GM18519 (cell line): Measurements from ENCODE around the gene CDC34.

Experiments used
- ATAC-seq: cut with Tn5 transposase; IDR thresholded peaks from one replicate; pipeline ENCODE4 v1.9.1; 2021; ENCODE audit warnings: mild to moderate bottlenecking, moderate library complexity; ENCODE audit not compliant: unreplicated experiment, low FRiP score

CDC34 gene

GRCh38 chr19:540867-541637 is 9.5 kb downstream of the CDC34 start:
- ATAC-seq, result no peak

- no peak for ATAC-seq
Observed at GRCh38 chr19:541699-542098, 10.1 kb downstream of the CDC34 start.

- no peak for ATAC-seq
Observed at GRCh38 chr19:542173-542866, 10.8 kb downstream of the CDC34 start.

GRCh38 chr19:543910-544608 is 12.5 kb downstream of the CDC34 start, which contains the start of gene GZMM:
TSS of gene GZMM (plus strand) at chr19:544053. CDS start at chr19:544072, 19 bp downstream.
- no peak for ATAC-seq

GRCh38 chr19:547117-547516 is 15.6 kb downstream of the CDC34 start:
- no peak for ATAC-seq

DNA sequence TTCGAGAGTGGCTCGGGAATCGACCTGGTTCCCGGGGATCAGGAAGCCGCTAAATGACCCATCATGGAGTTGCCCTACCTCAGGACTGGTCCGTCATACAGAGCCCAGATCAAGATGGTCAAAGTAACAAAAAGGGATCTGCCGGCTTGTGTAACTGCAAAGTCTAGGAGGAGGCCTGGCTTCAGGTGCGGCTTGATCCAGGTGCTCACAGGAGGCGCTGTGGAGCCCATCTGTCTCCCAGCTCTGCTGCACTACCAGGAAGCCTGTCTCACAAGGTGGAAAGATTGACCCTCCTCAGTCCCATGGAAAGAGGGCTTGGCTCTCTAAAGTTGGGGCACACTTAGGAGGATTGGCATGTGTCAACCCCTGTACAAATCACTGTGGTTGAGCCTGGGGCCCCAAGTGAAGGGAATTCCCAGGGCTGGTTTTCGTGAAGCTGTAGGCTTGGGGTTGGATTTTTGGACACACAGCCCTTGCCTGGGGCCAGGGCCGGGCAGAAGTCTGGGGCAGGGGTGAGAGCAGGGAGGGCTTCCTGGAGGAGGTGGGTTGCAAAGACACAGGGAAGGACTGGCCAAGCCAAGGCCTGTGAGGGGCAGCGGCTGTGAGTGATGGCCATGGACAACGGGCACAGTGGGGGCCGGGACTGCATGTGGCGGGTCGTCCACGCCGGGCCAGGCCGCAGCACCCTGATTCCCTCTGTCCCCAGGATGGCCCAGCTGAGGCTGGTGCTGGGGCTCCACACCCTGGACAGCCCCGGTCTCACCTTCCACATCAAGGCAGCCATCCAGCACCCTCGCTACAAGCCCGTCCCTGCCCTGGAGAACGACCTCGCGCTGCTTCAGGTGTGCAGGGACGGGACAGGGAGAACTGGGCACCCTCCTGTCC is 16.5 kb downstream of the CDC34 start:
- no peak for ATAC-seq

- ATAC-seq, result no peak
Observed at GRCh38 chr19:548886-549830, 17.6 kb downstream of the CDC34 start.

DNA sequence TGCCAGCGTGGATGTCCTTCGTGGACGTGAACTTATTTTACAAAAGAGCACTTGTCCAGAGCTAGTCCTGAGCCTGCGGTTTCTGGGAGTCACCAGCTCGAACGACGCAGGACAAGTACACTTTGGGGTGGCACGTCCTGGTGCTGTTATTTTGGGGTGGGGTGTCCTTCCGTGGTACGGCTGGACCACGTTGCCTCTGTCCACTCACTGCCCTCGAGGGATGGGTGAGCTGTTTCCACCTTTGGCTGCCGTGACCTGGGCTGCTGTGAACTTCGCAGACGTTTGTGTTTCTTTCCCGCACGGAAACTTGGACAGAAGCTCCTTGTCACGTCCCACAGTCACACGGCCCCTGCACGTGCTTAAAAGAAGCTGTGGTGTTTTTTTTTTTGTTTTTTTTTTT is 23.3 kb downstream of the CDC34 start:
- no peak for ATAC-seq

GRCh38 chr19:555474-555808 is 23.9 kb downstream of the CDC34 start:
- no peak for ATAC-seq

DNA sequence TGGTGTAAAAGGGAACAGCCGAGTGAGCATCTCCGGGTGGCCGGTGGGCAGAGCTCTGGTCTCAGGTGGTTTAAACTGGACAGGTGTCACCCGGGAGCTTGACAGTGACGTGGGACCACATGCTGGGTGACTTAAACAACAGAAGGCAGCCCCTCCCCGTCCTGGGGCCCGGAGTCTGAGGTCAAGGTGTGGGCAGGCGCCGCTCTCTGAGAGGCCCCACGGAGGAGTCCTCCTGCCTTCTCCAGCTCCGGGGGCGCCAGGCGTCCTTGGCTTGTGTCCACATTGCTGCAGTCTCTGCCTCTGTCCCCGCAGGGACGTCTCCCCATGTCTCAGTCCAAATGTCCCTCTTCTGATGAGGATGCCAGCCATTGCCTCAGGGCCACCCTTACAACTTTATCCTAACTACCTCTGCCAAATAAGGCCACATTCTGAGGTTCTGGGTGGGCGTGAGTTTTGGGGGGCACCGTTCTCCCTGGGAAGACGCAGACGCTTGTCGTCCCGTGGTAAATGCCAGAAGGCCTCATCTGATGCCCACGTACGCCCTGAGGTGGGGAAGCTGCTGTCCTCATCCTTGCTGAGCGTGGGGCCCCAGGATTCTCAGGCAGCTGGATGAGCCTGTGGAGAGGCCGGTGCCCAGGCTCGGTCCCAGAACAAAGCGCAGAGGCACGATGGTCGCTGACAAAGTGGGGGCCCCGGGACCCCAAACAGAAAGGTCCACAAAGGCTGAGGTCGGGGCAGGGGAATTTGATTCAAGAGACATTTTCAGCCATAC is 25.2 kb downstream of the CDC34 start:
- no peak for ATAC-seq

- ATAC-seq, result no peak
Observed at GRCh38 chr19:558770-559439, 27.3 kb downstream of the CDC34 start.

- no peak for ATAC-seq
Observed at GRCh38 chr19:560121-560520, 28.6 kb downstream of the CDC34 start.

- no peak for ATAC-seq
Observed at GRCh38 chr19:566403-566802, 34.8 kb downstream of the CDC34 start.

DNA sequence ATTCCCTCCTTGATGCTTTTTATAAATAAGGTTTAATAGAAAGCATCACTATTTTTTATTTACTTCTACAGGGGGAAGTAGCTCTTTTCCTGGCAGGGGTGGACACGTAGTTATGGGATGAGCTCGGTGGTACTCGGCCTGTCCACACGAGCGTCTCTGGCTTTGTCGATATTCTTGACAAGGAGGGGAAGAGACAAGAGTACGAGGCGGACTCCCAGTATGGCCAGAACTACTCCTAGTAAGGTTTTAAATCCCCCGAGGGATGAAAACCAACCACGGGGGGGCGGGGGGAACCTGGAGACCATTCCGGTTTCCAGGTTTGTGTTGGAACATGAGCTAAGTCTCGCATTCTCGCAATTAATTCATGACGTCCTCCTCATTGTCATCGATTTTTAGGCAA is 35.3 kb downstream of the CDC34 start:
- ATAC-seq, result no peak

GRCh38 chr19:567296-567900 is 35.8 kb downstream of the CDC34 start:
- ATAC-seq, result no peak

DNA sequence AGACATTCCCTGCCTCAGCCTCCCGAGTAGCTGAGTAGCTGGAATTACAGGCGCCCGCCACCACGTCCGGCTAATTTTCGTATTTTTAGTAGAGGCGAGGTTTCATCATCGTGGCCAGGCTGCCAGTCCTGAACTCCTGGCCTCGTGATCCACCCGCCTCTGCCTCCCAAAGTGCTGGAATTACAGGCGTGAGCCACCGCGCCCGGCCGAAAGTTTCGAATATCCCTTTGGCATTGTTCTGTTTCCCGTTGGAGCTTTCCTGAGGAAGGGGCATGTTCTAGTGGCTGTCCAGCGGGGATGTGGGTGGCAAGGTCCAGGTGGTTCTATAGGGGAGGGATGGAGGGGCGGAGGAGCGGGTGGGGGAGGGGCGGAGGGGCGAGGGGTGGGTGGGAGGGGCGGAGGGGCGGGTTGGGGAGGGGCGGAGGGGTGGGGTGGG is 38.7 kb downstream of the CDC34 start:
- ATAC-seq, result no peak

- ATAC-seq, result no peak
Observed at GRCh38 chr19:570937-571565, 39.5 kb downstream of the CDC34 start.
